Natural killer cell (primary cell): ENCODE data around the gene PLCB1. TPM values are rescaled to one million over a fixed set of nuclear protein-coding genes. Genes with fewer than 3 reads are reported as not detected.

Source experiments
- ATAC-seq, 3 donors: fragments of 150-1000 bp in 2 of 3; fragments of 200-7000 bp in 1 of 3; cut with Tn5 transposase; 1 replicate in 1 of 3; 2 replicates in 2 of 3; pipeline ENCODE4 v1.10.0; 2021; ENCODE audit warnings: mild to moderate bottlenecking in 2 of 3, moderate library complexity in 2 of 3
- DNase-seq, 2 donors: peaks; one replicate each; pipeline versions ENCODE4 v3.0.0 to v3.0.0-alpha.2; 2013 to 2021; ENCODE audit warnings: mixed read lengths in 1 of 2
- H3K27ac ChIP-seq: one replicate; pipeline ENCODE4 v1.5.1; 2013; ENCODE audit warnings: mild to moderate bottlenecking, low read length
- H3K27me3 ChIP-seq: one replicate; pipeline ENCODE4 v1.6.1; 2013; ENCODE audit warnings: low read length; ENCODE audit not compliant: control insufficient read depth, insufficient read depth
- H3K36me3 ChIP-seq: one replicate; pipeline ENCODE4 v1.6.1; 2013; ENCODE audit warnings: low read length; ENCODE audit not compliant: control insufficient read depth, insufficient read depth
- H3K4me1 ChIP-seq: one replicate; pipeline ENCODE4 v1.6.1; 2013; ENCODE audit warnings: low read length; ENCODE audit not compliant: control insufficient read depth, insufficient read depth
- H3K4me3 ChIP-seq: one replicate; pipeline ENCODE4 v1.5.1; 2013; ENCODE audit warnings: low read length
- H3K9me3 ChIP-seq: one replicate; pipeline ENCODE4 v1.6.1; 2013; ENCODE audit warnings: low read length; ENCODE audit not compliant: control insufficient read depth, insufficient read depth
- H3K27ac Mint-ChIP-seq, 2 donors: one replicate each; pipeline ENCODE4 v1.8.0; 2022; ENCODE audit warnings: mild to moderate bottlenecking in 2 of 2, mixed read lengths in 2 of 2, moderate library complexity in 1 of 2
- H3K27me3 Mint-ChIP-seq, 2 donors: one replicate each; pipeline ENCODE4 v1.8.0; 2022; ENCODE audit warnings: low read depth in 2 of 2, mixed read lengths in 2 of 2
- H3K36me3 Mint-ChIP-seq: one replicate; pipeline ENCODE4 v1.8.0; 2022; ENCODE audit warnings: mixed read lengths
- H3K4me1 Mint-ChIP-seq, 2 donors: one replicate each; pipeline ENCODE4 v1.8.0; 2022; ENCODE audit warnings: mixed read lengths in 2 of 2
- H3K4me3 Mint-ChIP-seq: one replicate; pipeline ENCODE4 v1.8.0; 2022; ENCODE audit warnings: mild to moderate bottlenecking, moderate library complexity, mixed read lengths
- H3K9me3 Mint-ChIP-seq, 2 donors: one replicate each; pipeline ENCODE4 v1.8.0; 2022; ENCODE audit warnings: mixed read lengths in 2 of 2
- WGBS: methylation state at CpG from one replicate; pipeline ENCODE4 v1.1.7; 2013; ENCODE audit warnings: missing lambda C conversion rate; ENCODE audit not compliant: insufficient coverage; 5-methylcytosine and 5-hydroxymethylcytosine counted together
- intact Hi-C: fragments of 100-400 bp; cut with micrococcal nuclease; formaldehyde crosslinking; loops from one replicate; pipeline ENCODE4 v1.14.2; 2022
- total RNA-seq, 4 donors: library from RNA; stranded (reverse); fragments of 120-200 nt in 1 of 4; gene quantifications; one replicate each; pipeline versions ENCODE4 v1.2.3 to v1.2.4, GENCODE V29; 2013 to 2022
- TF ChIP-seq, protein P1 (sequence below): fragments of 200-600 bp; IDR thresholded peaks from one replicate; pipeline ENCODE4 v1.8.0; 2022; ENCODE audit warnings: antibody characterized with exemption

The PLCB1 gene
- total RNA-seq, 3 donors from 2014 or later (not counting 1 experiment from before 2014, with no cell fraction given): 48.7 to 66.2 (median 57.7) TPM

DNA sequence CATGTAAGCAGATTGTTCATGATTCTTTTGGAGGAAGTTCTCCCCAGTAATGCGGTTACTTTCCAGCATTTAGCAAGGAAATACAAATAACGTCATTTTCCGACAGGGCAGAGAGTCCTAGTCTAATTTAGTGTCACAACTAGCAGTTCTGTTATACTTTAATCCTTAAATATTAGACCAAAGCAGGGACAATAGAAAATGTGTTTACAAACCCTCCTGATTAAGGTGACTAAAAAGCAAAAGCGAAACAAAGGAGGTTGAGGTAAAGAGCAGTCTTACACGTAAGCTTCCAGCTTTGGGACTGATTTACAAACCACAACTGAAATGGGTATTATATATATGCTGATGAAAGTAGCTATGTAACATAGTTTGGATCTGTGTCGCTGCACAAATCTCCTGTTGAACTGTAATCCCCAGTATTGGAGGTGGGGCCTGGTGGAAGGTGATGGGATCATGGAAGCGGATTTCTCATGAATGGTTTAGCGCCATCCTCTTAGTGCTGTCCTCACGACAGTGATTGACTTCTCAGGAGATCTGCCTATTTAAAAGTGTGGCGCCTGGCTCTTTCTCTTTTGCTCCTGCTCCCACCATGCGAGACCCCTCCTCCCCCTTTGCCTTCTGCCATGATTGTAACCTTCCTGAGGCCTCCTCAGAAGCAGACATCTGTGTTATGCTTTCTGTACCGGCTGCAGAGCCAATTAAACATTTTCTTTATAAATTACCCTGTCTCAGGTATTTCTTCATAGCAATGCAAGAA lies 81.9 kb downstream of the PLCB1 start:
- H3K4me3 ChIP-seq: peak overlapping the region; percentile 28
- H3K27me3 Mint-ChIP-seq: no peaks in the 10 kb centered on the region
- peak overlapping the region; percentile 50 for H3K27ac ChIP-seq
- H3K9me3 Mint-ChIP-seq: no peaks in the 10 kb centered on the region
- peaks cover 55 to 70% of the 10 kb centered on the region in 2 donors for H3K4me1 Mint-ChIP-seq
- H3K4me1 ChIP-seq: peaks cover 19% of the 10 kb centered on the region
- H3K36me3 ChIP-seq: no peaks in the 10 kb centered on the region
- H3K27ac Mint-ChIP-seq: peak overlapping the region; percentile 70 to 93
- intact Hi-C loops: loop anchor here (5.0 kb wide), 2 partner anchors 62 to 82 kb away; partner anchors contain the start of gene PLCB1
- H3K27me3 ChIP-seq: no peaks in the 10 kb centered on the region
- DNase-seq: peak in 1 of 2 donors; percentile 56
- H3K9me3 ChIP-seq: no peaks in the 10 kb centered on the region
- TF ChIP-seq, protein P1, sequence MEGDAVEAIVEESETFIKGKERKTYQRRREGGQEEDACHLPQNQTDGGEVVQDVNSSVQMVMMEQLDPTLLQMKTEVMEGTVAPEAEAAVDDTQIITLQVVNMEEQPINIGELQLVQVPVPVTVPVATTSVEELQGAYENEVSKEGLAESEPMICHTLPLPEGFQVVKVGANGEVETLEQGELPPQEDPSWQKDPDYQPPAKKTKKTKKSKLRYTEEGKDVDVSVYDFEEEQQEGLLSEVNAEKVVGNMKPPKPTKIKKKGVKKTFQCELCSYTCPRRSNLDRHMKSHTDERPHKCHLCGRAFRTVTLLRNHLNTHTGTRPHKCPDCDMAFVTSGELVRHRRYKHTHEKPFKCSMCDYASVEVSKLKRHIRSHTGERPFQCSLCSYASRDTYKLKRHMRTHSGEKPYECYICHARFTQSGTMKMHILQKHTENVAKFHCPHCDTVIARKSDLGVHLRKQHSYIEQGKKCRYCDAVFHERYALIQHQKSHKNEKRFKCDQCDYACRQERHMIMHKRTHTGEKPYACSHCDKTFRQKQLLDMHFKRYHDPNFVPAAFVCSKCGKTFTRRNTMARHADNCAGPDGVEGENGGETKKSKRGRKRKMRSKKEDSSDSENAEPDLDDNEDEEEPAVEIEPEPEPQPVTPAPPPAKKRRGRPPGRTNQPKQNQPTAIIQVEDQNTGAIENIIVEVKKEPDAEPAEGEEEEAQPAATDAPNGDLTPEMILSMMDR: no peak
- H3K4me3 Mint-ChIP-seq: peak overlapping the region; percentile 86
- H3K36me3 Mint-ChIP-seq: no peaks in the 10 kb centered on the region
- peak; percentile 76 to 87 (median 82) for ATAC-seq
- WGBS: 38% methylated on average over 12 of the region's 12 CpGs

DNA sequence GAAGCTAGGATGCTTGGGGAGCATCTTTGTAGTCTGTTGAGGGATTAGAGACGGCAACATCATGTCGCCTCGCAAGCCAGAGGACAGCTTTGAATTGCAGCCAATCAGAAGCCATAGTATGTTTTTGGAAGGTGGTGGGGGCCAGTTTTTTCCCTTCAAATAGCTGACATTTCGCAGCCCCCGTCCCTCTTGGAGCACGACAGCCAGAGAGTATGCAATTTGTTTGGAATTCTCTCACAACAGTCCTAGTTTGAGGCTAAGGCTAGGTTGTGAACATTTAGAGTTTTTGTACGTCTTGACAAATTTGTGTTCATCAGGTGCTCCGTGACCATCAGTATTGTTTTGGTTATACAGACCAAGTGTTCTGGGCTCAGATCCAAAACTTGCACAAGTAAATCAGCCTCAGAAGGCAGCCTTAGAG lies 83.3 kb downstream of the PLCB1 start:
- DNase-seq (no peak), ATAC-seq (no peak)
- Mint-ChIP-seq H3K27ac (peak overlapping the region; percentile 70 to 93), H3K4me1 (peaks cover 46 to 63% of the 10 kb centered on the region in 2 donors), H3K36me3 (no peaks in the 10 kb centered on the region), H3K9me3 (no peaks in the 10 kb centered on the region), H3K4me3 (no peak overlapping the region), H3K27me3 (no peaks in the 10 kb centered on the region)
- WGBS: 94% methylated on average over 8 of the region's 8 CpGs
- intact Hi-C loops: no loop called here
- H3K4me3 ChIP-seq: no peak overlapping the region
- H3K27me3 ChIP-seq: no peaks in the 10 kb centered on the region
- TF ChIP-seq, protein P1: no peak
- H3K27ac ChIP-seq: no peak overlapping the region
- H3K36me3 ChIP-seq: no peaks in the 10 kb centered on the region
- no peaks in the 10 kb centered on the region for H3K9me3 ChIP-seq
- H3K4me1 ChIP-seq: peaks cover 15% of the 10 kb centered on the region

DNA sequence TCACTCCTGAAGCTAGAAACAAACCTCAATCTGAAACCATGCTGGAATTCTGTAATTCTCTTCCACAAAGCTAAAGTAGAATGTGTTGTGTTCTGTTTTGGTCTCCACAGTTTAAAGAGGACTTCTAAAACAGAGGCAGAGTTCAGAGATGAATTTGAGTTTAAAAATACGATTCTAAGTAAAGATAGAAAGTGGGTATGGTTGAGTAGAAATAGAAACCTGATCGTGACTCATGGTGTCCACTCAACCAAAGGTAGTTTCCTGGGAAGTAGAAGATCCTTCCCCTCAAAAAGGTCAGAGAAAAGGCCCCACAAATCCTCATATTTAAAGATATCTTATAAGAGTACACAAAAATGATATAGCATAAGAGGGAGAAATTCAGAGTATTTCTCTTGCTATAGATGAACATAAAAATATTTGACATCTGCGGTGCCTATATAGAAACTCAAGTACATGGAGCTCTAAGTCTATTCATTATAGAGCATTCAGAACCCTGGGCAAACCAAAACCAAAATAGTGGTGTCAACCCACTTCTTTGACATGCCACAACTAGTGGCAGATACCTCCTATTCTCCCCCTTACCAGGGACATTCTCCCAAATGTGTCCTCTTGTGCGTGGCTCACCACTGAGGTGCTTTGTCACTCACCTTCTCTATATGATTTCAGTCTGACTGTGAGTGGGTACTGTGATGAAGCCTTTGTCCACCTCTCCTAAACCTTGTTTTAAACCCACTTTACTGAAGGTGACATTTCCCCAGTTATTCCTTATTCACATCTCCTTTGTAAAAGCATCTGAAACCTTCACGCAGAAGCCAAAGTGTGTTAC lies 84.5 kb downstream of the PLCB1 start:
- Histone ChIP-seq H3K27me3 (no peaks in the 10 kb centered on the region), H3K9me3 (no peaks in the 10 kb centered on the region), H3K36me3 (no peaks in the 10 kb centered on the region), H3K4me3 (no peak overlapping the region), H3K27ac (no peak overlapping the region), H3K4me1 (peaks cover 15% of the 10 kb centered on the region)
- intact Hi-C loops: no loop called here
- no peak for ATAC-seq
- peaks cover 46 to 51% of the 10 kb centered on the region in 2 donors for H3K4me1 Mint-ChIP-seq
- 85% methylated on average over 5 of the region's 5 CpGs for WGBS
- no peaks in the 10 kb centered on the region for H3K27me3 Mint-ChIP-seq
- no peak overlapping the region for H3K4me3 Mint-ChIP-seq
- H3K36me3 Mint-ChIP-seq: no peaks in the 10 kb centered on the region
- no peaks in the 10 kb centered on the region for H3K9me3 Mint-ChIP-seq
- DNase-seq: no peak
- H3K27ac Mint-ChIP-seq: peak overlapping the region in 1 of 2 donors; percentile 6
- TF ChIP-seq, protein P1: no peak
